Left lung (tissue), 10 donors: Measurements from ENCODE around the gene REPS1. TPM values are rescaled to one million over a fixed set of nuclear protein-coding genes. Genes with fewer than 3 reads are reported as not detected.

Experiments
- ATAC-seq: fragments of 200-7000 bp; cut with Tn5 transposase; one replicate; pipeline ENCODE4 v1.9.1; 2020; ENCODE audit warnings: moderate library complexity
- DNase-seq, 4 donors: peaks; one replicate each; pipeline ENCODE4 v3.0.0-alpha.2; 2013 to 2020
- H3K27ac ChIP-seq, 2 donors: fragments of 200-600 bp; sonication (generic) in 1 of 2; one replicate each; pipeline versions ENCODE4 v1.5.0 to v1.8.0; 2020 to 2021
- H3K27me3 ChIP-seq, 2 donors: fragments of 200-600 bp; sonication (generic) in 1 of 2; one replicate each; pipeline versions ENCODE4 v1.5.0 to v1.8.0; 2020 to 2021
- H3K36me3 ChIP-seq, 2 donors: fragments of 200-600 bp; sonication (generic) in 1 of 2; one replicate each; pipeline versions ENCODE4 v1.5.0 to v1.8.0; 2020 to 2021
- H3K4me1 ChIP-seq, 2 donors: fragments of 200-600 bp; one replicate each; pipeline ENCODE4 v1.8.0; 2021
- H3K4me3 ChIP-seq, 2 donors: fragments of 200-600 bp; sonication (generic) in 1 of 2; one replicate each; pipeline versions ENCODE4 v1.5.0 to v1.8.0; 2020 to 2021; ENCODE audit warnings: mild to moderate bottlenecking in 1 of 2
- H3K9me3 ChIP-seq, 2 donors: fragments of 200-600 bp; sonication (generic) in 1 of 2; one replicate each; pipeline versions ENCODE4 v1.5.0 to v1.8.0; 2020 to 2021
- CTCF ChIP-seq, 2 donors: fragments of 200-600 bp; sonication (generic) in 1 of 2; IDR thresholded peaks; one replicate each; pipeline versions ENCODE4 v1.5.0 to v1.8.0; 2021; ENCODE audit warnings: antibody characterized with exemption in 2 of 2
- intact Hi-C, 2 donors: fragments of 100-400 bp; cut with DNase I; formaldehyde crosslinking; loops; one replicate each; pipeline versions ENCODE4 v1.11.2 to v1.14.2; 2022
- polyA plus RNA-seq, 6 donors: library from polyadenylated mRNA; unstranded; fragments of 120-200 nt; gene quantifications; one replicate each; pipeline ENCODE4 v1.2.1, GENCODE V29; 2013; ENCODE audit not compliant: insufficient read length in 6 of 6
- total RNA-seq, 2 donors: library from RNA; stranded (reverse); fragmentation: NEBNext Ultra II Directional; extraction: Animal tissue kit (Norgen Biotek cat#: 25700); gene quantifications; one replicate each; pipeline ENCODE4 v1.2.1, GENCODE V29; 2021
- donor health status: DM: no; HTN: yes; CAD: no.
- donor health status: DM: no; HTN: no; CAD: no.

Gene REPS1
- total and polyA plus RNA-seq, 8 donors = 29.3 to 83.9 (median 63.6) TPM

GRCh38 chr6:139020689-139021088 is 32.6 kb upstream of the REPS1 start:
- intact Hi-C loops = no loop called here
- Histone ChIP-seq H3K4me1 (peaks cover 0 to 1% of the 10 kb centered on the region in 2 donors), H3K36me3 (no peaks in the 10 kb centered on the region), H3K27ac (no peak overlapping the region), H3K27me3 (no peaks in the 10 kb centered on the region), H3K9me3 (no peaks in the 10 kb centered on the region), H3K4me3 (no peak overlapping the region)
- ATAC-seq (no peak), DNase-seq (no peak)
- no peak for TF ChIP-seq CTCF (IDR thresholded peaks at IDR 0.05)

DNA sequence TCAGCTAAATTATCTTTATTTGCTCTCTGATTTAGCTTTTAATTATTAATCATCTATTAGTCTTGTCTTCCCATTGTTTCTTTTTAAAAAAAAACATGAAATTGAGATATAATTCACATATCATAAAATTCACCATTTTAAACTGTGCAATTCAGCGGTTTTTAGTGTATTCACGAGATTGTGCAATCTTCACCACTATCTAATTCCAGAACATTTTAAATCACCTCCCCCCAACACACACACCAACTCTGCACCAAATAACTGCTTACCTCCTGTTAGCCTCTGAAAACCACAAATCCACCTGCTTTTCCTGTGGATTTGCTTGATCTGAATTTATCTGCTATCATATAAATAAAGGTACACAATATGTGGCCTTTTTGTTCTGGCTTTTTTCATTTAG is 31.7 kb upstream of the REPS1 start:
- Histone ChIP-seq H3K27me3 (no peaks in the 10 kb centered on the region), H3K9me3 (no peaks in the 10 kb centered on the region), H3K36me3 (no peaks in the 10 kb centered on the region), H3K27ac (no peak overlapping the region), H3K4me3 (no peak overlapping the region), H3K4me1 (no peaks in the 10 kb centered on the region)
- no peak for TF ChIP-seq CTCF (IDR thresholded peaks at IDR 0.05)
- intact Hi-C loops = no loop called here
- ATAC-seq (no peak), DNase-seq (no peak)

GRCh38 chr6:139017227-139017626 is 29.2 kb upstream of the REPS1 start:
- Histone ChIP-seq H3K4me3 (no peak overlapping the region), H3K27me3 (no peaks in the 10 kb centered on the region), H3K4me1 (no peaks in the 10 kb centered on the region), H3K27ac (no peak overlapping the region), H3K36me3 (no peaks in the 10 kb centered on the region), H3K9me3 (no peaks in the 10 kb centered on the region)
- DNase-seq = peak in 2 of 4 donors; percentile 27 to 41
- intact Hi-C loops = no loop called here
- ATAC-seq = no peak
- no peak for TF ChIP-seq CTCF (IDR thresholded peaks at IDR 0.05)

GRCh38 chr6:139016337-139017213 is 28.5 kb upstream of the REPS1 start:
- no peaks in the 10 kb centered on the region for H3K4me1 ChIP-seq
- H3K36me3 ChIP-seq = no peaks in the 10 kb centered on the region
- ATAC-seq (peak; percentile 36), DNase-seq (peak in 2 of 4 donors; percentile 16 to 19)
- H3K4me3 ChIP-seq = no peak overlapping the region
- intact Hi-C loops = no loop called here
- TF ChIP-seq CTCF (IDR thresholded peaks at IDR 0.05) = no peak
- no peak overlapping the region for H3K27ac ChIP-seq
- no peaks in the 10 kb centered on the region for H3K9me3 ChIP-seq
- H3K27me3 ChIP-seq = no peaks in the 10 kb centered on the region

GRCh38 chr6:139014945-139015344 is 26.9 kb upstream of the REPS1 start:
- TF ChIP-seq CTCF (IDR thresholded peaks at IDR 0.05) = no peak
- H3K36me3 ChIP-seq = no peaks in the 10 kb centered on the region

More at GRCh38 chr6:139014945-139015344, 26.9 kb upstream of the REPS1 start:
- Histone ChIP-seq H3K27me3 (no peaks in the 10 kb centered on the region), H3K4me1 (no peaks in the 10 kb centered on the region), H3K4me3 (no peak overlapping the region), H3K27ac (no peak overlapping the region), H3K9me3 (no peaks in the 10 kb centered on the region)
- intact Hi-C loops = no loop called here
- no peak for DNase-seq
- no peak for ATAC-seq
